Middle frontal gyrus (tissue), 1 donor: Measurements from ENCODE around the gene CMTR1.
"Not testable (repeated sequence)": the region's sequence is repeated elsewhere in the genome, so short reads cannot be mapped to it uniquely, and the experiment has no call there.

Experiments
- DNase-seq: peaks from one replicate; pipeline ENCODE4 v3.0.0-alpha.2; 2015; ENCODE audit warnings: low spot score; ENCODE audit errors: extremely low spot score

The CMTR1 gene, protein sequence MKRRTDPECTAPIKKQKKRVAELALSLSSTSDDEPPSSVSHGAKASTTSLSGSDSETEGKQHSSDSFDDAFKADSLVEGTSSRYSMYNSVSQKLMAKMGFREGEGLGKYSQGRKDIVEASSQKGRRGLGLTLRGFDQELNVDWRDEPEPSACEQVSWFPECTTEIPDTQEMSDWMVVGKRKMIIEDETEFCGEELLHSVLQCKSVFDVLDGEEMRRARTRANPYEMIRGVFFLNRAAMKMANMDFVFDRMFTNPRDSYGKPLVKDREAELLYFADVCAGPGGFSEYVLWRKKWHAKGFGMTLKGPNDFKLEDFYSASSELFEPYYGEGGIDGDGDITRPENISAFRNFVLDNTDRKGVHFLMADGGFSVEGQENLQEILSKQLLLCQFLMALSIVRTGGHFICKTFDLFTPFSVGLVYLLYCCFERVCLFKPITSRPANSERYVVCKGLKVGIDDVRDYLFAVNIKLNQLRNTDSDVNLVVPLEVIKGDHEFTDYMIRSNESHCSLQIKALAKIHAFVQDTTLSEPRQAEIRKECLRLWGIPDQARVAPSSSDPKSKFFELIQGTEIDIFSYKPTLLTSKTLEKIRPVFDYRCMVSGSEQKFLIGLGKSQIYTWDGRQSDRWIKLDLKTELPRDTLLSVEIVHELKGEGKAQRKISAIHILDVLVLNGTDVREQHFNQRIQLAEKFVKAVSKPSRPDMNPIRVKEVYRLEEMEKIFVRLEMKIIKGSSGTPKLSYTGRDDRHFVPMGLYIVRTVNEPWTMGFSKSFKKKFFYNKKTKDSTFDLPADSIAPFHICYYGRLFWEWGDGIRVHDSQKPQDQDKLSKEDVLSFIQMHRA

DNA sequence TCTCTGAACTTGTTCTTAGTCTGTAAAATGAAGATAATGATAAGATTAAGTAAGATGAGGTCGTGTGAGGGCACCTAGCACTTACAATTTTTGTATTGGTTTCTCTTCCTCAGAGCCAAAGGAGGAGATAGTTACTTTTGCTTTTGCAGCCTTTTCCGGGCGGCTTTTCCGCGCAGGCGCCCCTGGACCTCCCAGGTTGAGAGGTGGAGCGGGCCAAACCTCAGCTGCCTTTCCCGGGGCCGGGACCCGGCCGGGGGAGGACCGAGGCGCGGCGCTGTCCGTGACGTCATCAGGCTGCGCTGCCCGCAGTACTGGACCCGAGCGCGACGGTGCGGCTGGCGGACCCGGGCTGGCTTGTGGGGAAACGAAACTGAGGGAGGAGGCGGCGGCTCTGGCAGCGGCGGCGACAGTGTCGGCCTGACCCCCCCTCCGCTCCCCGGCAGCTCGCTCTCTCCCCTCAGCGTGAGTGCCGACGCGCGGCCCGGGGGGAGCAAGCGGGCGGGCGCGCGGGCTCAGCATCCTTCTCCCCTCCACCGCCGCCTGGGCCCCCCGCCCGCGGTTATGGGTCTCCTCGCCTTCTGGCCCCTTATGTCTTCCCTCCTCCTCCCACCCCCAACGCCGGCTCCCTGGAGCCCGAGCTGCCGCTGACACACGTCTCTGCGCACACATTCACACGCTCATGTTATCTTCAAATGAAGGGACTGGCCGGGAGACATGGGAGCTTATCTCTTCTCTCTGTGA is at the start of gene CMTR1:
CMTR1 (plus strand) TSS at position 306 of the 741 bp plus-strand sequence. CDS start 2,409 bp downstream, outside the sequence.
- peak; percentile 76 for DNase-seq

DNA sequence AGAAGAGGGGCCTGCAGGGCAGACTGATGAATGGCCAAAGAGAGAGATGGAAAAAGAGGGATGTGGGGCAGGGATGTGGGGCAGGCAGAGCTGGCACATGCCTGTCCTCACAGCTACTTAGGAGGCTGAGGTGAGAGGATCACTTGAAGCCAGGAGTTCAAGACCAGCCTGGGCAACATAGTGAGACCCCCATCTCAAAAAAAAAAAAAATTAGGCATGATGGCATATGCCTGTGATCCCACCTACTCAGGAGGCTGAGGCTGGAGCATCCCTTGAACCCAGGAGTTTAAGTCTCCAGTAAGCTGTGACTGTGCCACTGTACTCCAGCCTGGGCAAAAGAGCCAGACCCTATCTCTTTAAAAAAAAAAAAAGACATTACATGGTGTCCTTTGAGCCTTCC is 44.4 kb upstream of the CMTR1 start:
- no peak for DNase-seq

DNA sequence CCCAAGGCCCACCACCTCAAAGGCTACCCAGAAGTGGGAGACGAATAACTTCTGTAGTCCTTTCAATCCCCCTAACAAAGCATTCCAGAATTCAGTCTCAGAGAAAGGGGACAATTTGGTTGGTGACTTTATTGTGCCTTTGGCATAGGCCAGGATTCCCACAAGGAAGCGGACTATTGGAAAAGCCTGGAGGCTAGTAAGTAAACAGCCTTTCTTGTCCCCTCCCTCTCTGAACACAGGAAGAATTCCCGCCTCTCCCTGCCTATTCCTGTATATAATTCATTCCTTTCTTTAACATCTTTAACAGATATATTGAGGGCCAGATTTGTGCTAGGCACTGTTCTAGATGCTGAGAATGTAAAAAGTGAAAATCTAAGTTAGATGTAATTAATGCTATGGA is 43.2 kb upstream of the CMTR1 start:
- no peak for DNase-seq

DNA sequence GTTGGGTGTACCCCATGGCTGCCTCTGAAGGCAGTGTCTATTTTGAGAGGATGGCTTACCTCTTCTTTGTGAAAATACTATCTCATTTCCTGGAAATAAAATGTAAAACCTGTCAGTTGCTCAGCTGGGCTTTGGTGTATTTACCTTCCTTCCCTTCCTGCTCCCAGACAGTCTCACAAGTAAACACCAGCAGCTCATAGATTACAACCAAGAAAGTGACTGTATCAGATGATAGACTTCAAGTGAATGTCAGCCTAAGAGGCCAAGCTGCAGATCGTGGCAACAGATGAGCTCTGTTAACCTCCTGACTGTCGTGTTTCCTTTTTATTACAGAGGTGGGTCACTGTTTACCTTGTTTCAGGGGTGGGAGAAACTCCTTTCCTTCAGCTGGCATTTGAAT is 41.9 kb upstream of the CMTR1 start:
- no peak for DNase-seq

DNA sequence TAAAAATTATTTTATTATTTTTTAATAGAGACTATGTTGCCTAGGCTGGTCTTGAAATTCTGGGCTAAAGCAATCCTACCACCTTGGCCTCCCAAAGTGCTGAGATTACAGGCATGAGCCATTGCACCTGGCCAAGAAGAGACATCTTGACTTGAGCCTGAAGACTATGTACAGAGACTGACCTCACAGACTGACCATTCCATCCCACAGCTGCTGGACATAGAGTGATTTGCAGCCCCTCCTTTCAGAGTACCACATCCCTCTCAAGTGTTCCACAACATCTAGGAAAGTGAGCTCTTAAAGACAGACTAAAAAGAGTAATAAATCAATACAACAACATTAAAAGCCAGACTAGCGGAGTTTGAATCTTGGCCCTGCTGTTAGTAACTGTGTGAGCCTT is 40.2 kb upstream of the CMTR1 start:
- no peak for DNase-seq

DNA sequence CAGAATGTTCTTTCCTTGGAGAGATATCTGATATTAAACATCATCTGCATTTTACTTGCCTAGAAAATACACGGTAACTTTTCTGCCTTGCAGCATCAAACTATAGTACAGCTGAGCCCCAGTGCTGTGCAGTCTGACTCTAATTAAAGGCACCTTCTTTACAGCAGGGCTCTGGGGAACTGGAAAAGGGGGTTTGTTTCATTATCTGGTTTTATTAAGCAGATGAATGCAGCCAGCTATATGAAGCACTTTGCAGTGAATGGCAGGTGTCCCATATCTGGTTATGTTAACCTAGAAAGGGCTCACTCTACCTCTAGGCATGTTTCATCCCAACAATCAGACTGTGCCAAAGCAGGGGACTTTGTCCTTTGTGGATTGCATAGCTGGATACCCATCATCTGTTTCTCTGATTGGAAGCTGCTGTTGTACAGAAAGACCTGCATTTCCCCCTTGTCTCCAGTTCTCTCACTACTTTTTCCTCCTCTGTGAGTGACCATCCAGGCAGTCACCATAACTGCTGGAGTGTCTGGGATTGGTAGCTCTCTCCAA is 39.6 kb upstream of the CMTR1 start:
- no peak for DNase-seq

DNA sequence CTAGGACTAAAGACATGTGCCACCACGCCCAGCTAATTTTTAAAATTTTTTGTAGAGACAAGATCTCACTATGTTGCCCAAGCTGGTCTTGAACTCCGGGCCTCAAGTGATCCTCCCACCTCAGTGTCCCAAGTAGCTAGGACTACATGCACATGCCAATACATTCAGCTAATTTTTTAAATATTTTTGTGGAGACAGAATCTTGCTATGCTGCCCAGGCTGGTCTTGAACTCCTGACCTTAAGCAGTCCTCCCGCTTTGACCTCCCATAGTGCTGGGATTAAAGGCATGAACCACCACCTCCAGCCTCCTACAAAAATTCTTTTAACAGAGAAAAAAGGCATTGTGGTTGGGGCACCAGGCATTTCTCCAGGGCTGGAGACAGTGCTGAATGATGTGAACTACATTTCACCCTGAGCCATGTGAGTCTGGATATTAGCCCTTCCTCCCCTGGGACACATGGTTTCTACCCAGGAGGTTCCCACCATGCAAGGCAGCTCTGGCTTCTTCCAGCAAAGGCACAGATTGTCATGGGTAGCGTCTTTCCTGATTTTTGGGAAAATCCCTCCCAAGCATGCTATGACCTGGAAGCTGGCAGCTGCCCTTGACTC is 36.3 kb upstream of the CMTR1 start:
- DNase-seq = no peak

DNA sequence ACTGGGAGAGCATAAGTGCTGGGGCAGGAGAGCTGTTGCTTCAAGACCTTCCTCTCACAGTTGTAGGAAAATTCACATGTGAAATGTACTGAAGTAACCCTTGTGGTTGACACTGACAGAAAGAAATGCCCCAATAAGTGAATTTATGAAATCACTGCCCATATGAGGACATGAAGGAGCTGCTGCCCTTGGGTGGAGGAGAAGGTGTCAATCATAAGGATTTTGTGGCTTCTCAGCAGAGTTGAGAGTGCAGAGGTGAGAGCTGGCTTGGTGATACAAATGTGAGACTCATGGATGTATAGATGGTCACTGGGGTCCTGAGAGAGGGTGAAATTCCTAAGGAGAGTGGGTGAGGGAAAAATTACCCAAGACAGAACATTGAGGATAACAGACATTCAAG is 33.9 kb upstream of the CMTR1 start:
- no peak for DNase-seq

DNA sequence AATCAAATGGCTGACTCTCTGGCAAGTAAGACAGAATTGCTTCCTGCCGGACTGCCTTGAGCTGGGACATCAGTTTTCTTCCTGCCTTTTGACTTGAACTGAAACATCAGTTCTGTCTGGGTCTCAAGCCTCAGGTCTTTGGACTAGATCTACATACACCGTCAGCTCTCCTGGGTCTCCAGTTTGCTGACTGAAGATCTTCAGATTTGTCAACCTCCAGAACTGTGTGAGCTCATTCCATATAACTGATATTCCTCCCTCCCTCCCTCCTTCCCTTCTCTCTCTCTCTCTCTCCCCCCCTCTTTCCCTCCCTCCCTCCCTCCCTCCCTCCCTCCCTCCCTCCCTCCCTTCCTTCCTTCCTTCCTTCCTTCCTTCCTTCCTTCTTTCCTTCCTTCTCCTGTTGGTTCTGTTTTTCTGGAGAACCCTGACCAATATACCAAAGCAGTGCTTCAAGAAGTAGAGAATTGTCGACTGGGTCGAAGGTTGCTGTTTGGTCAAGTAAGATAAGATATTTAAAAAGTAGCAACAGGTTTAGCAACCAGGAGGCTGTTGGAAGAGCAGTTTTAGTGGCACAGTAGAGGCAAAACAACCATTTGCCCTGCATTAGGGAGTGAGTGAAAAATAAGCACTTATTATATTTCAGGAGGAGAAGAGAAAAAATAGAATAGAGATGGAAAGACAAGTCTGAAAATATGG is 33.1 kb upstream of the CMTR1 start:
- DNase-seq = no peak

DNA sequence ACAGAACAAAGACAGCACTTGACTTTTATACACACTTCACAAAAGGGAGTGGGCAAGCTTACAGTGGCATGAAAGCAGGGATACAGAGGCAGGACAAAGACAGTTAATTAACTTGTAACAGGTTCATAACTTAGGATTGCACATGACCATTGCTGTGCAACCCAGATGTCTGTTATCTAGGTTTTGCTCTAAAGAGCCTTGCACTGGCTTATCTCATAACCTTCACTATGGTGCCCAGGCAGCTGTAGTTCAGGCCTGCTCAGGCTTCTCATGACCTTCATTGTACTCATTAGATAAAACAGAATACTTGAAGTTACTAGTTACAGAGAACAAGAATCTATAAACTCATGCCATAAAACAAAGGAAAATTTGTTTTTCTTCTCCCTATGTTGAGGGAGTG is 31.4 kb upstream of the CMTR1 start:
- DNase-seq = not testable (repeated sequence)

DNA sequence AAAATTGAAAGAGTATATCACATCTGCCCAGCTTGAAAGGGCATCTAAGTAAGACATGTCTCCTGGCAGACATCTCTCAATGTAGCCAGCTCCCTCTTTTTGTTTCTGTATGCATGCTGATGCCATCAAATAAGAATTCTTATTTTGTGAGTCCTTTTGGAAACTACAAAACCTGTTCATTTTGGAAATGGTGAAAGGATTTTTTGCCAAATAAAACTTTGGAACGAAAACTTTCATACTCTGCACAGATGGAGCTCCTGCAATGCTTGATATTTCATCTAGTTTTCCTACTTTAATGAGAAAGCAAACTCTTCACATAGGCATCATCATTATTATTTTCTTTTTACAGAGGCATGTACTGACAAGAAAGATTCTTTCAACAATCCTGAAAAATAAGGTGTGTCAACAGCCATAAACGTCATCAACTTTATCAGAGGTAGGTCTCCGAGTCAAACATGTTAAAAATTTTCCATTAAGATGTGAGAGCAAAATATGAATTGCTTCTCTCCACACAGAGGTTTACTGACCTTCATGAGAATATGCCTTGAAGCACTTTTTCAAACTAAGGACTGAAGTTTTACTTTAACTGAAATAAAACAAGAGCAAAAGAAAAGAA is 26.2 kb upstream of the CMTR1 start:
- DNase-seq = no peak

DNA sequence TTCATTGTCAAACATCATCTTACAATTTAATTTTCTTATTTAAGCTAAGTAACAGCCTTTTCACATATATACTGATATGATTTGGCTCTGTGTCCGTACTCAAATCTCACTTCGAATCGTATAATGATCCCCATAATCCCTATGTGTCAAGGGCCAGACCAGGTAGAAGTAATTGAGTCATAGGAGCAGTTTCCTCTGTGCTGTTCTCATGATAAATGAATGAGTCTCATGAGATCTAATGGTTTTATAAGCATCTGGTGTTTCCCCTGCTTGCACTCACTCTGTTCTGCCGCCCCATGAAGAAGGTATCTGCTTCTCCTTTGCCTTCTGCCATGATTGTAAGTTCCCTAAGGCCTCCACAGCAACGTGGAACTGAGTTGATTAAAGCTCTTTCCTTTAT is 25.1 kb upstream of the CMTR1 start:
- no peak for DNase-seq

DNA sequence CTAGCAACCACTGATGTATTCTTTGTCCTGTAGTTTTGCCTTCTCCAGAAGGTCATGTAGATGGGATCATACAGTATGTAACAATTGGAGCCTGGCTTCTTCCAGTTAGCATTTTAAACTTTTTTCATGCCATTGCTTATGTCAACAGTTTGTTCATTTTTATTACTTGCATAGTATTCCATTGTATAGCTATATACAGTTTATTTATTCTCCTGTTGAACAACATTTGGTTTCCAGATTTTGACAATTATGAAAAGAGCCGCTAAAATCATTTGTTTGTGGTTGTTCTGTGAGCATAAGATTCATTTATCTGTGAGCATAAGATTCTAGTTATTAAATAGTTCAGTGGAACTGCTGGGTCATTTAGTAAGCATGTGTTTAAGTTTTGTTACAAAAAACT is 23.5 kb upstream of the CMTR1 start:
- DNase-seq = no peak

DNA sequence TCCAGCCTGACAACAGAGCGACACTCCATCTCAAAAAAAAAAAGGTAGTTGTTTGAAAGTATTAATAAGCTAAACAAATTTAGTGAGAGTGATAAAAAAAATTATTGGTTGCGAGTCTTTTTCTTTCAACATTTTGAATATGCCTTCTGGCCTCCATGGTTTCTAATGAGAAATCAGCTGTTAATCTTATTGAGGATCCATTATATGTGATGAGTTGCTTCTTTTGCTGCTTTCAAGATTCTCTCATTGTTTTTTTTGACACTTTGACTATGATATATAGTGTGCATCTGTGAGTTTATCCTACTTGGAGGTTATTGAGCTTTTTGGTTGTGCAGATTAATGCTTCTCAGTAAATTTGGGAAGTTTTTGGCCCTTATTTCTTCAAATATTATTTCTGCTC is 15.6 kb upstream of the CMTR1 start:
- DNase-seq = no peak

DNA sequence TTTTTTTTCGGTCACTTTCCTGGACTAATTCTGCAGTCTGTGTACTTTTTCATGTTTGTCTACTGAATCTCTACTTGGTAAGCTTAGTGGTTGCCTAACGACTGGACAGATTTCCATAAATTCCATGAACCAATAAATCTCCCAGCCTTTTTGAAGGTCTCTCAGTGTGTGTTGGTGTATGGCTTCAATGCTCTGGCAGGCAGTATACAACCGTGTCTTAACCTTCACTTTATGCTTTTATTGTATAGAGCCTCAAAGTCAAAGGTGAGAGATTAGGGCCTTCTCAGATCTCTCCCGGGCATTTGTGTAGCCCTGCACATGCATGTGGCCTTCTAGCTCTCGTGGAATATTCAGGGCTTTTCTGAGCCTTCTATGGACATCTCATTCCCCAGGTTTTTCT is 14.3 kb upstream of the CMTR1 start:
- no peak for DNase-seq

DNA sequence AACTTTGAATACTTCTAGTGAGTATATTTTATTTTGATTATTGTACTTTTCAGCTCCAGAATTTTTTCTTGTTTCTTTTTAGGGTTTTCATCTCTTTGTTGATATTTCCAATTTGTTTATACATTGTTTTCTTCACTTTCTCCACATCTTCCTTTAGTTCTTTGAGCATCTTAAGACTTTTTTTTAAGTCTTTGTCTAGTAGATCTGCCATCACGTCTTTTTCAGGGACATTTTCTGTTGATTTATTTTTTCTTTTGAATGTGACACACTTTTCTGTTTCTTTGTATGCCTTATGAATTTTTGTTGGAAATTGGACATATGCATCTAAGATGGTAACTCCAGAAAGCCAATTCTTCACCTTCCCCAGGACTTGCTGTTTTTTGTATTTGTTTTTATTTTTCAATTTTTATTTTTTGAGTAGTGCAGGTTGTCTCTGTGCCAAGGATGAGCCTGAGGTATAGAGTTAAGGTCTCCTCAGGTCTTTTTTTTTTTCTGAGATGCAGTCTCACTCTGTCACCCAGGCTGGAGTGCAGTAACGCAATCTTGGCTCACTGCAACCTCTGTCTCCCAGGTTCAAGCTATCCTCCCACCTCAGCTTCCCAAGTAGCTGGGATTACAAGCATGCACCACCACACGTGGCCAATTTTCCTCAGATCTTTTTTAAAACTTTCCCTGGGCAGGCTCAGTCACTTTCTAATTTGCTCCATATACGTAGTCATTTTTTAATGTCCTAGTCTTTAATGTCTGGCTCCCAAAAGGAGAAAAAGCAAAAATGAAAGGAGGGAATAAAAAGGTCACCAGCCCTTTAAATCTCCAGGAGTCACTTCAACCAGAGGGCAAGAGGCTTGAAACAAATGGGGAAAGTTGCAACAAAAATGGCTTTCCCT is 6.7 kb upstream of the CMTR1 start:
- no peak for DNase-seq

DNA sequence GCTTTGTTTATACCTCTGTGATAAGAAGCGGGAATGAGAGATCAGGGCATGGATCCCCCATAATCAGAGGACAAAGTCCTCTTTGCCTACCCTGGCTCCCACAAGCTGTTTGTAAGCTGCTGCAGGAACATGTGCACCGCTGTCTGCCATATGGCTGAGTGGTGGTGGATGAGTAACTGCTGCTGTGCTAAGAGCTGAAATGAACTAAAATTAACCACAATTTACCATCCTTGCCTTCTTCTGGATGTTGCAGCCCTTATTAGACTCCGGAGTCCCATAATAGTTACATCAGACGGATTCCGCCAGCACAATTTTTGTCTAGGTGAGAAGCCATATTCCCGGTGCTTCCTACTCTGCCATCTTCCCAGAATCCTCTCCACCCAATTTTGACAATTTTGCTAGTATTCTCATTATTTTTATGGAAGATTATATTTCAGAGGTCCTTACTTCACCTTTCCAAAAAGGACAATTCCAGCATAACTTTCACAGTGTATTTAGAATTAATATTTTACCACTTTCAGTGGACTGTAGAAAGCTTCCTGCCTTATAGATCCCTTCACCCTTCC is 6.0 kb upstream of the CMTR1 start:
- DNase-seq = no peak

DNA sequence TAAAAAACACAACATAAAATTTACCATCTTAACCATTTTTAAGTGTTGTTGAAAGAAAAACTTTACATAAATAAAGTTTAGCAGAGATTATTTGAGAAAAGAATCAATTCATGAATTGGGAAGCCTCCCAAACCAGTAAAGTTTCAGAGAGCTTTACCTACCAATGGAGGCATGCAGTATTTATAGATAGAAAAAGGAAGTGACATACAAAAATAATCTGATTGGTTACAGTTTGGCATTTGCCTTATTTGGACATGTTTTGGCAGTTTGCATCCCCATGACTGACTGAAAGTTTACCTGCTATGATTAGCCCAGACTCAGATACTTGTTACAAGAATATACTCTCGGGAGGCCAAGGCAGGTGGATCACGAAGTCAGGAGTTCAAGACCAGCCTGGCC is 3.7 kb upstream of the CMTR1 start:
- no peak for DNase-seq

DNA sequence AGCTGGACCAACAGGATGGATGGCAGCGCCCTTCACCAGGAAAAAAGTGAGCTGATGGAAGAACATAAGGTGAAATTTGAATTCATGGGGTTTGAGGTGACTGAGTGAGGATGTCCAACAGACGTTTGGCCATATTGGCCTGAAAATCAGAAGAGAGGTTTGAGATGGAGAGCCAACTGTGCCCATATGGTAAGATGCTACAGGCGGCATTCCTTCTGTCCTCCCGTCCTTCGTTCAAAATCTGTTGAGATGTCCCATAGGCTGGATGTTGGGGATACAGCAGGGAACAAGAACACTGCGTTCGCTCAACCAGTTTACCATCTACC is 468 bp upstream of the CMTR1 start:
- no peak for DNase-seq
